HG02943 (cell line): ENCODE data around the gene KLF15.
"Not testable (repeated sequence)": the region's sequence is repeated elsewhere in the genome, so short reads cannot be mapped to it uniquely, and the experiment has no call there.

Source experiments
- ATAC-seq: cut with Tn5 transposase; IDR thresholded peaks from one replicate; pipeline ENCODE4 v1.9.1; 2021; ENCODE audit warnings: mild to moderate bottlenecking, low read depth, moderate library complexity; ENCODE audit not compliant: unreplicated experiment

The KLF15 gene

DNA sequence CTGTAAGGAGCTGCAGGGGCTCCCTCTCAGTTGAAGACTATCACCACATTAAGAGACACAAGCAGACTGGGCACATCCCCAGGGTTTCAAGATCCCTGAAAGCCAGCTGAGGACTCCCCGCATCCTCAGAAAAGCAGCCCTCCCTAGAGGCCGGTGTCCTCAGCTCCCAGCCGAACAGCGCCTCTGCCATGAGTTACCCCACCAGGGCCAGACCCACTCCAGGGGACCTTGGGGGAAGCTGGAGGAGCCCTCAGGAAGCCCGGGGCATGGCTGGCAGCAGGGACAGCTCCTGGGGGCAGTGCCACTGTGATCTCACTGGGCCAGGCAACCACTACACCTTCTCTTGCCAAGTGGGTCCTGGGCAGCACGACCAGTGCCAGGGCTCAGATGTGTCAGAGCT is 8.1 kb downstream of the KLF15 start:
- ATAC-seq, result no peak

DNA sequence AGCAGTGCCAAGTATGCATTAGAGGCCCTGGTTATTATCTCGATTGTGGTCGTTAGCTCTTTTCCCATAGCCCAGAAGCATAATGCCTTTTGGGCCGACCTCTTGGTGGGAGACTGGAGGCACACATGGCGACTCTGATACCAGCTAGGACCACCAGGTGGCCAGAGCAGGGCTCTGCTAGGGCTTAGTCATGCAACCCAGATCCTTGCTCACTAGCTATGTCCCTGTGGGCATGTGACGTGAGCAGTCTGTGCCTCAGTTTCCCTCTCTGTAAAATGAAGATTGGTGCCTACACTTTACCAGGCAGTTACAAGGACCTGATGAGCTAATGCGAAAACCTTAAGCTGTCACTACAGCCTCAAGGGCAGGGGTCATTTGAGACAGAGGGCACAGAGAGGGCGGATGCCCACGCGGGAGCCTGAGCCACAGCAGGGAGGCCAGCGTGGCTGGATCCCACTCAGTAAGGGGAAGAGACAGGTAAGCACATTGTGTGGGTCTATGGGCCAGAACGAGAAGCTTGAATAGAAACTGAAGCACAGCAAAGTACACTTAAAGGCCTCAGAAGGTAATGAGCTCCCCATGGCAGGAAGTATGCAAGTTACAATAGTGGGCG is 8.8 kb downstream of the KLF15 start:
- no peak for ATAC-seq

DNA sequence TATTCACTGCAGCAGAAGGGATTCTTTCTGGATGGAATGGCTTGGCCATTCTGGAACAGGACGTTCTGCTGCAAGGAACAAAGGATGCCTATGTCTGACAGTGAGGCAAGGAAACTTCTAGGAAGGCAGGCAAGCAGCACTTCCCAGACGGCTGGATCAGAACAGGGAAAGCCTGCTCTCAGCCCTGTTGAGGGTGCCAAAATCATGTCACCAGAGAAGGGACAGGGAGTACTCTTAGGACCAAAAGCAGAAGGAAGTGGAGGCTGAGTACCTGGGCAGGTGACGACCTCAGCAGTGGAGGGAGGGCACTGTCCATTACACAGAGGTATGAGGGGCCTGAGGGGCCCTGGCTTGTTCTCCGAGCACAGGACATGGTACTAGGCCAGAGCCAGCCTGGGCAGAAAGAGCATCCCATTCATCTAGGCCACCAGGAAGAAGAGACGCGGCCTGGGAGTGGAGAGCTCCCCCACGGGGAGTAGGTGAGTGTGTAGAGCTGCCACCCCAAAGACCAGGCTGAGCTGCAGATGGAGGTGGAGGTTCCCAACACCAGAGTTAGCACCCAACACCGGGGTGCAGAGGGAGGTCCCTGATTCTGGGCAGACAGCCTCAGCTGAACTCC is 9.6 kb downstream of the KLF15 start:
- no peak for ATAC-seq

DNA sequence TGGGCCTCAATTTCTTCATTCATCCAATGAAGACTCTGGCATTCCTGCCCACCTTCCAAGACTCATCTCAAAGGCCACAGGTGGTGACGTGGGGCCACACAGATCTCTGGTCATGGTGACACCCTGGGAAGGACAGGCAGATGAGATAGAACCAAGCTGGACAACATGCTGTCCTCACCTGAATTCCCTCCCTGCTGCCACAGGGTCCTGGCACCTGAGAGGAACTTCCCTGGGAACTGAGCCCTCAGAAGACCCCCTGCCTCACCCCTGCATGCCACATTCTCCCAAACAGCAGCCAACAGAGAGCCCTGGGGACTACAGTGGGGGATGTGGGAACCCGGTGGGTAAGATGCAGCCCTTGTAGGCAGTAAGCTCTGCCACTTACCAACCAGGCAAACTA is 10.7 kb downstream of the KLF15 start:
- ATAC-seq, result no peak

DNA sequence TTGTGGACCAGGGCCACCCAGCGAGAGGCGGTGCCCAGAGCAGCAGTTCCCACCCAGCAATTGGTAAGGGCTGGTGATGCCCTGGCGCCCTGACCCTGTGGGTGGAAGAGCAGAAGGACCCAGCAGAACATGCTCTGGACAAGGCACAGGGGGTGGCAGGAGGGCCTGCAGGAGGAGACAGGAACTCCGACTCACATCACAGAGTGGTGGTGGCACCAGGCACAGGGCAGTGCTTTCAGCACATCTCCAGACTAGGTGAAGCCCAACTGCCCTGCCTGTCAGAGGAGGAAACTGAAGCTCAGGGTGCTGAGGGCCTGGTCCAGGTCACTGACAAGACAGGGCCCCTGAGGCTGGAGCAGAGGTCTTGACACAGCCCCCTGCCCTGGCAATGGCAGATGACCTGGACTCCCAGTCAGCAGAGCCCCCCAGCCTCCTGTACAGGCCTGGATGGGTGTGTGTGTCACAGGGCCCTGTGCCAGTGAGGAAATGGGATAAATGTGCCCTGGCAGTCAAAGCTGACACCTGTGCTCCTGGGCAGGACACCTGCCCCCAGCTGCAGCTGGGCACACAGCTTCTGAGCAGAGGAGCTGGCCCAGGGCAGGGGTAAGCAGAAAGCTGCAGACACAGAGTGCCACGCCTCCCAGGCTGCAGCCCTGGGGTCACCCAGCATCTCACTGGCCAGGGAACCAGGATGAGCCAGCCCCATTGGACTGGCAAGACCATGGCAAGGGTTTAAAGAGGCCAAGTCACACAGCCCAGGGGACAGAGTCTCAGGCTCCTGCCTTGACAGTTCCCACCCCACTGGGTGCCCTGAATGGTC is 11.4 kb downstream of the KLF15 start:
- ATAC-seq, result no peak

DNA sequence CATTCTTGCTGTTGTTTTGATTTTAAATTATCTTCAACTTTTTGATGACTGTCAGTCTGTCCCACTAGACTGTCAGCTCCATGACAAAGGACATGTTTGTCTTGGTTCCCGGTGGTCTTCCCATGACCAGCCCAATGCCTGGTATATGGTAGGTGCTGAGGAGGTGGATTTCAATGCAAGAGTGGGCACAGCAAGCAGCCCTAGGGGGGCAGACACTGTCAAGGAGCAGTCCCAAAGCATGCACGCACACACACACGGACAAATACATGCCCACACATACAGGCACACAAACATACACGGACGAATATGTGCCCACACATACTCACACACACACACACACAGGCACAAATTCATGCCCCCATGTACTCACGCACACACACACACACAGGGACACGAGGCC is 12.0 kb downstream of the KLF15 start:
- ATAC-seq, result no peak

DNA sequence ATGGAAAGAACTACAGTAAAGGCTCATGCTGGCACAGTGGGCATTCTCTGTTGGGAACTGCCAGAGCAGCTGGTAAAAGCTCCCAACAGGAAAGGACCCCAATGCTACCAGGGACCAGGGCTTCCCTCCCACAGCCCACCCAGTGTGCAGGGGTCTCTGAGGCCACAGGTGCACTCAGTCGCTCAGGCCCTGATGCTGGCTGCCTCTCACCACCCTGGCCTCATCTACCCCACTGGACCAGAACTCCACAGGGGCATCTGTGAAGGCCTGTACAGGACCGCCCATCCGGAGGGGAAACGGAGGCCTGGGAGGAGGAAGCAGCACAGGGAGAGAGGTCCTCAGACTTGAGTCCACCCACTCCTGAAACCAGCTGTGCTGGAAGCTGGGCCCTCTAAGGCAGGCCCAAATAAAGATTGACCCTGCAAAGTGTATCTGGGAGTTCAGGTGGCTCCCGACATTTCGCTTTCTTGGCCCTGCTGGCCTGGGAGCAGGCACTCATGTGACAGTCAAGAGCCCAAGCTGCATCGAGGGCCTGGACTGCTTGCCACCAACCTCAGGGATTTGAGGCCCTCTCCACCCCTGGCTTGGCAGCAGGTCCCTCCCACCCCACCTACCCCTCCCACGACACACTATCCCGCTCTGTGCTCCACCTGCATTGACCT is 12.7 kb downstream of the KLF15 start:
- no peak for ATAC-seq

DNA sequence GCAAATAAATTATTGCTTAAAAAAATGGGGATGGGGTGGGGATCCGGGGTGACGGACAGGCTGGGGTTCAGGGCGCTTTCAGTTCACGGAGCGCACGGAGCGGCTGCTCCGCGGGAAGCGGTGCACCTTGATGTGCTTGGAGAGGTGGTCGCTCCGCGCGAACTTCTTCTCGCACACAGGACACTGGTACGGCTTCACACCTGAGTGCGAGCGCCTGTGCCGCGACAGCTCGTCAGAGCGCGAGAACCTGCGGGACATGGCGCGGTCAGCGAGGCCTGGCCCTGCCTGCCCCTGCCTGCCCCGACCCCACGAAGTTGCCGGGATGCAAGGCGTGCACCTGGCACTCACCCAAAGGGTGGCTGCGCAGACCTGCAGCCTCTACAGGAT is 13.6 kb downstream of the KLF15 start:
- no peak for ATAC-seq

DNA sequence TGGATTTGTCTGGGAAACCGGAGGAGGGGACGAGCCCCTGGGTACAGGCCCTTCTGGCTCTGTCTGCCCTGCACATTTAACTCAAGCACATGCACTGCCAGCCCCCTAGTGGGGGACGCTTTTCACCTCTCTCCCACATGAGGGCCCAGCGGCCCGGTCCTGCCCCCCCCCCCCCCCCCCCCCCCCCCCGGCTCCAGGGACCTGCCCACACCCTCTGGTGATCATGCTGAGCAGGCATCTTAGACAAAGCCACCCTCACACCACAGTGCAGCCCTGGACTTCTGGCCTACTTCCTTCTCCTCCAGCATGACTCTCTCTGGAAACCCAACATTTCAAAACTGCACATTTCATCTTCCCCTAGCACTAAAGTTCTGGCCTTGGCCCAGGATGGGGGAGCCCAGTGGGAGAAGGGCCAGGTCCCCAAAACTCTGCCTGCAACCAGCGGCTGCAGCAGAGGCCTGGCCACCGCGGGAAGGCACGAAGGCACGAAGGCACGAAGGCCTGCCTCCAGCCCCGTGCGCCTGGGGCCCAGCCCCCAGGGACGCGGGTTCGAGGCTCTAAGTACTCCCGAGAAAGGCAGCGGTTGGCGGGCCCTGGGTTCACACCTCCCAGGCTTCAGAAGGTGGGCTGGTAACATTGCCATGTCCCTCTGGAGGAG is 14.1 kb downstream of the KLF15 start:
- ATAC-seq, result no peak

DNA sequence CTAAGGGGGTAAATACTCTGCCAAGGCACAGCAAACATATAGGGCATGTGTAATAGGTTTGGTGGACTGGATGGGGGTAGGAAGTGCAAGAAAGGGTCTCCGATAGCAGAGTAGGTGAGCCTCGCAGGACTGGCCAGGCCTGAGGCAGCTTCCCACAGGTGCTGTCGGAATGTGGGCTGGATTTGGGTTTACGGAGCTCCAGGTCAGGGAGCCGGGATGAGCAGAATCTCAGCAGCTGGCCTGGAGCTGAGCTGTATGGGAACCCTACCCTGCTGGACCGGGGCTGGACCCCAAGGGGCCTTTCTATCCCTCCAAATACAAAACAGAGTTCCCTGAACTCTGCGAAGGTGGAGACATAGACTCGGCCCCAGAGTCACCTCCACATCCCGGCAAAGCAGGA is 15.0 kb downstream of the KLF15 start:
- no peak for ATAC-seq

DNA sequence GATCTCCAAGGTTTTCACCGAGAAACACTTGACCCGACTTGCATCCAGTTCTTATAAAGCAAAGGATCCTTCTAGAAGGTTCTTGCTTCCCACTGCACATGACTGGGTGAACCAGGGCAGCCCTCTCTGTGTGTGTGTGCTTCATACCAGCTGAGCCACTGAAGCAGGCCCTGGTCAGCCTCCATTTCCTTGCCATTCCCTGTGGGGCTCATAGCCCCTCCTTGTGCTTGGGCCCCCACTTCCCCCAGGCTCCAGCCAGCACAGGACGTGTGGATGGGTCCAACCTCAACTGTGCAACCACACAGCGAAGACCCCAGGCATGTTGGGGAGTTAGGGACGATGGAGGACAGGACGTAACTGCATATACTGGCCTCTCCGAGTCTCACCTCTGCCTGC is 15.5 kb downstream of the KLF15 start:
- no peak for ATAC-seq

DNA sequence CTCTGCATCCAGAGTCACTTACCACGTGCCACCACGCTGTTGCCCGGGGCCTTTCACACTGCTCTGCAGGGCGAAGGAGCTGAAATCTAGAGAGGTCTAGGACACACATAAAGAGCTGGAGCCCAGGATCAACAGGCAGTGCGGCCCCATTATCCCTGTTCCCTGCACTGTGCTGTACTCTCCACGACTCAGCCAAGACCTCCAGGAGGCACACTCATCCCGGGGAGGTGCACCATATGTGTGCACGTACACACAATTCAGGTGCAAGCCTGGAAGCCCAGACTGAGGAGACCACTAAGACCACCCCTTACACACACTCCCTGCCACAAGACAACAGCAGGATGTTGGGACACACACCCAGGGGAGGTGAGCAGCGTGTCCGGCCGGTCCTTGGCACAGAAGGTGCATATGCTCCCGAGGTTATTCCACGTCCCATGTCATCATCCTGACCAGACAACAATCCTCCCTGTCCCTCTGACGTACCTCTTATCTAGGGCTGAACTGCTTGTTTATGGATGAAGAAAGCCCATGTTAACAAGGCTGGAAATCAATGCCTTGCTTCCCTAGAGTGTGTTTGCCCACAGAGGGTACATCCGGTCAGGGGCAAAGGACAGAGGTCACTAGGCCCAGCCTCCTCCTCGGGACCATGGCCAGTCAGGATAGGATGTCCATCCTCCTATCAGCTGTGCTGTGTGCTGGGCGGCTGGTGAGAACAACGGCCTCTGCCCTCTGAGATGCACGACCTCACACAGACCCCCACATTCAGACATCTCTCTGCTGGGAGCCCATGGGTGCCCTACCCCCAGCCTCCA is 16.1 kb downstream of the KLF15 start:
- no peak for ATAC-seq

DNA sequence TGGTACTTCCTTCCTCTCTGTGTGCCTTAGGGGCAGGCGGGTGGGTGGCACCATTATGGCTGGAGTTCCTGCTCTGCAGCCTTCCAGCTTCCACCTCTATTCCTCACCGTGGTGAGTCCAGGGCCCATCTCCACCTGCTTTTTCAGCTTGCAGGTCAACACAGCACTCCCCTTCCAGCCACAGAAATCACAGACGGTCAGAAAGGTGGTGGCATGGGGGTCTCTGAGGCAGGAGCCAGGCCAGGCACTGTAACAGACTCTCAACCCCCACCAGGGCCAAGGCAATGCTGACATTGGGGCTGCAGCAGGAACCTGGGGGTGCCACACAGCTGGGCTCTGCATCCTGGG is 16.6 kb downstream of the KLF15 start:
- ATAC-seq, result no peak

DNA sequence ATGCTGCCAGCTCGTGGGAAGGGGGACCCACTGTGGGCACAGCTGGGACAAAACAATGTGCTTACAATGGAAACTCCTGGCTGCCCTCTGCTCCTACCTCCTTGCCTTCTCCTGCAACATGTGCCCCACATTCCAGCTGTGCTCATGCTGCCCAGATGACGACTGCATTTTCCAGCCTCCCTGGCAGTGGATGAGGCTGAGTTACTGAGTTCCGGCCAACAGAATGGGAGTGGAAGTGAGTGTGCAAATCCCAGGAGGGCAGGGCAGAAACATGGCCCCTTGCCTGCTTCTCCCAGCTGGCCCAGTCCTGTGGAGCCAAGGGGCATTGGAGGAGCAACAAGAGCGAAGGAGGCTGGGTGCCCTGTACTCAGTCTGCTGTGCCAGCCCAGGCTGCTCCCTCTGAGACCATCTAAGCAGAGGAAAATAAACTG is 17.1 kb downstream of the KLF15 start:
- no peak for ATAC-seq

DNA sequence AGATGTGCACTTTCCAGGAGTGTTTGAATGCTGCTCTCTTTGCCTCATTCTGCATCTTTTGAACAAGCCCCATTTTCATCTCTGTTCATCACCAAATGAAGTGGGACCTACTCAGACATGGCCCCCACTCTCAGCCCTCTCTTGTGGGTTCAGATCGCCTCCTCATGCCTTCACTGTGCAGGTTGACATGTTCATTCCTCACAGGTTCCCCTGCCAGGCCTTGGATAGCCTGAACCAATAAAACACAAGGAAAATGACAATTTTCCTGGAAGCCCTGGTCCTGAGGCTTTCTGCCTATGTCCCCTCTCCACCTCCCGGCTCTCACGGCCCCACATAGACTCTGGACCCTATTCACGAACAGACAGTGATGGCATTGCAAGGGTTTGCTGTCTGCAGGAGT is 17.7 kb downstream of the KLF15 start:
- no peak for ATAC-seq

DNA sequence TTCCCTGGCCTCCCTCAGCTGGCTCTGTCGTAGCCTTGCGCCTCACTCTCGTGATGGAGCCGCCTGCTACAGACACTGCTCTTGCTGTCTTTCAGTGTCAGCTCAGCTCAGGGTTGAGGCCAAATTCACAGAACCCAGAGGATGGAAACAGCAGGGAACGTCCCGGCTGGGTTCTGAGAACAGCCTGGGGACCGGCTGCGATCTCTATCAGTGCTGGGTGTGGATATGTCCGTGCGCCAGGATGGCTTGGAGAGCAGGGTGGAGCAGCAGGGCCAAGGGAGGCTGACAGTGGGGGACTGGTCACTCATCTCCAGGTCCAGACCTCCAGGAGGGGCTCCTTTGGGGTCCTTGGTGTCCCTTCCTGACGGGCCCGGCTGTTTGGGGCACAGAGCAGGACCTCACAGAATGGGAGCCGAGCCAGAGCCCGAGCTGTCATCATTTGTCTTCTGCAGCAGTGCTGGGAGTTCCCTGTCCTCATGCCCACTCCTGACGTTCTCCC is 18.4 kb downstream of the KLF15 start:
- no peak for ATAC-seq

DNA sequence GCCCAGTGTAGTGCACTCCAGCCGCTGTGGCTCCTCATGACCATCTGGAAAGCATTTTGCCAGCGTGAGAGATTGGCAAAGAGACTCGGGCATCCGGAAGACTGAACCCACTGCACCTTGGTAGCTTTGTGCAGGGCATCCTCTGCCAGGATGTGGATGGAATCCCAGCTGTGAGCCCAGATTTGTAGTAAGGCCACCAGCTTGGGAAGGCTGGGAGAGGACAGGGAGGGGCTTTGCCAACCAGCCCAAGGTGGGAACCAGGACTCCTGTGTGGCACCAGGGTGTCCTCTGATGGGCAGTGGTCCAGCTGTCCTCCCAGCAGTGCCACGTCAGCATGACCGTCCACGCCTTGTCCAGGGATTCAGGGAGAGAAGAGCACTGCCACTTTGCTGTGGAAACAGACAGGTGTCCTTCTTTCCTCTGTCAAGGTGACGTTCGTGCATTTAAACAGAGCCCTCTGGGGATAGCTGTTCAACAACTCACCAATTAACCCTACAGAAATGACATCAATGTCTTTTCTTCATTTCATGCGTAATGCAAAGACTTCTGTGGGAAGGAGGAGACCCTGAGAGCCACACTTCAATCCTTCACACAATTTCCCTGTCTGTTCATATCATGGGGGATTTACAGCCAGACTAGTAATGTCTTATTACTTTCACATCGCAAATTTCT is 19.1 kb downstream of the KLF15 start:
- ATAC-seq, result no peak

DNA sequence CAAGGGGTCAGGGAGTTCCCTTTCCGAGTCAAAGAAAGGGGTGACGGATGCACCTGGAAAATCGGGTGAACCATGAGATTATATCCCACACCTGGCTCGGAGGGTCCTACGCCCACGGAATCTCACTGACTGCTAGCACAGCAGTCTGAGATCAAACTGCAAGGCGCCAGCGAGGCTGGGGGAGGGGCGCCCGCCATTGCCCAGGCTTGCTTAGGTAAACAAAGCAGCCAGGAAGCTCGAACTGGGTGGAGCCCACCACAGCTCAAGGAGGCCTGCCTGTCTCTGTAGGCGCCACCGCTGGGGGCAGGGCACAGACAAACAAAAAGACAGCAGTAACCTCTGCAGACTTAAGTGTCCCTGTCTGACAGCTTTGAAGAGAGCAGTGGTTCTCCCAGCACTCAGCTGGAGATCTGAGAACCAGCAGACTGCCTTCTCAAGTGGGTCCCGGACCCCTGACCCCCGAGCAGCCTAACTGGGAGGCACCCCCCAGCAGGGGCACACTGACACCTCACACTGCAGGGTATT is 25.3 kb downstream of the KLF15 start:
- ATAC-seq, result not testable (repeated sequence)
